Thoracic aorta (tissue), 2 donors: ENCODE measurements around the gene NPM1. TPM values are rescaled to one million over a fixed set of nuclear protein-coding genes. Genes with fewer than 3 reads are reported as not detected.

Source experiments
- ATAC-seq: fragments of 150-250 bp; one replicate; pipeline ENCODE4 v1.8.0; 2017; ENCODE audit warnings: low read depth; ENCODE audit not compliant: insufficient number of reproducible peaks, low FRiP score
- DNase-seq: peaks from one replicate; pipeline ENCODE4 v3.0.0-alpha.2; 2020; ENCODE audit warnings: low spot score
- H3K27ac ChIP-seq, 2 donors: fragments of 200-600 bp; sonication (generic); 1 replicate in 1 of 2; 2 replicates in 1 of 2; pipeline ENCODE4 v1.5.1; 2016; ENCODE audit warnings: mild to moderate bottlenecking in 2 of 2, moderate library complexity in 2 of 2
- H3K27me3 ChIP-seq: fragments of 200-600 bp; sonication (generic); replicated peaks from 2 replicates; pipeline ENCODE4 v1.6.0; 2016; ENCODE audit warnings: mild to moderate bottlenecking; ENCODE audit not compliant: insufficient read depth
- H3K36me3 ChIP-seq: fragments of 200-600 bp; sonication (generic); one replicate; pipeline ENCODE4 v1.5.1; 2016
- H3K4me1 ChIP-seq, 2 donors: fragments of 200-600 bp; sonication (generic); 1 replicate in 1 of 2; 2 replicates in 1 of 2; pipeline versions ENCODE4 v1.5.1 to v1.6.0; 2016; ENCODE audit warnings: low read depth in 2 of 2, mild to moderate bottlenecking in 1 of 2; ENCODE audit not compliant: control insufficient read depth in 1 of 2
- H3K4me3 ChIP-seq: fragments of 200-600 bp; sonication (generic); 2 replicates; pipeline ENCODE4 v1.5.1; 2016; ENCODE audit warnings: mild to moderate bottlenecking
- H3K9me3 ChIP-seq: fragments of 200-600 bp; sonication (generic); 2 replicates; pipeline ENCODE4 v1.5.1; 2016
- total RNA-seq, 2 donors: library from RNA; depleted of rRNA; stranded (reverse); fragments of >200 nt; gene quantifications; one replicate each; pipeline versions ENCODE4 v1.1.0 to v1.2.3, GENCODE V29; 2016
- TF ChIP-seq, protein P1 (sequence below): fragments of 200-600 bp; sonication (generic); IDR thresholded peaks from one replicate; pipeline ENCODE4 v1.5.1; 2019; ENCODE audit warnings: antibody characterized with exemption

The NPM1 gene
- total RNA-seq, 2 donors from 2014 or later = 453 to 1,895 TPM

DNA sequence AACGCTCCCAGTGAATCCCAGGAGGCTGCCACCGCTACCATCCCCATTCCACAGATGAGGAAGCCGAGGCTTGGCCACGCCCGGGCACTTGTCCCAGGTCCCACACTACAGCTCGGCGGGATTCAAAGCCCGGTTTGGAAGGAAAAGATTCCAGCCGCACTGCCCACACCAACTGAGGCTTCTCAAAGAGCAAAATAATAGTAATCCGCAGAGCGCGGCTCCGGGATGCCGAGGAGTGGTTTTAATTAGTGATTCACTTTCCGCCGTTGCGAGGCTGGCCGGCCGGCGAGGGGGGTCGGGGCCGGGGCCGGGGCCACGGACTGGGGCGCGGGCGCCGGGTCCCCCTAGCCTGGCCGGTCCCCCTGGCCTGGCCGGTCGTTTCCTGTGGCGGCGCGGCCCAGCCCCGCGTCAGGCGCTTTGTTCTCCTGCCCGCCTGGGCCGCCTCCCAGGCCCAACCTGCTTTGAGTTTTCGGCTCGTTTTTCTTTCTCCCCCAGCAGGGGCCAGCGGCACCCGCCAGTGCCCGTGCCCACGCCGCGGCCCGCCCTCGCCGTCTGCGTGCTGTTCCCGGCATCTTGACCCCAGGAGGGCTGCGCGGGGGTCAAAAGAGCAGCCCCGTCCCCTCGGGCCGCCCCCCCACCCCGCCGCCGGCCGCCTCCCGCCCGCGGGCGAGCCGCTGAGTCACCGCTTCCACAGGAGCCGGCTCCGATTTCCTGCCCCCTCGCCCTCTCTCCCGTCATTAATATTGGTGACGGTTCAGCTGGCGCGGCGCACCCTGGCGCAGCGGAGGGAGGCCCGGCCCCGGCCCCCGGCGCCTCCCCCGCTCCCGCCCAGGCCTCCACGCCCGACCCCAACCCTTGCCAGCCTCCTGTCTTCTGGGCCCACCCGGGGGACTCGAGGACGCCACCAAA lies 63.0 kb downstream of the NPM1 start:
- Histone ChIP-seq H3K27ac (peak overlapping the region; percentile 72 to 81), H3K27me3 (no peaks in the 10 kb centered on the region), H3K9me3 (no peaks in the 10 kb centered on the region), H3K4me3 (peak overlapping the region; percentile 78), H3K4me1 (peaks cover 5 to 15% of the 10 kb centered on the region in 2 donors), H3K36me3 (no peaks in the 10 kb centered on the region)
- TF ChIP-seq, protein P1, sequence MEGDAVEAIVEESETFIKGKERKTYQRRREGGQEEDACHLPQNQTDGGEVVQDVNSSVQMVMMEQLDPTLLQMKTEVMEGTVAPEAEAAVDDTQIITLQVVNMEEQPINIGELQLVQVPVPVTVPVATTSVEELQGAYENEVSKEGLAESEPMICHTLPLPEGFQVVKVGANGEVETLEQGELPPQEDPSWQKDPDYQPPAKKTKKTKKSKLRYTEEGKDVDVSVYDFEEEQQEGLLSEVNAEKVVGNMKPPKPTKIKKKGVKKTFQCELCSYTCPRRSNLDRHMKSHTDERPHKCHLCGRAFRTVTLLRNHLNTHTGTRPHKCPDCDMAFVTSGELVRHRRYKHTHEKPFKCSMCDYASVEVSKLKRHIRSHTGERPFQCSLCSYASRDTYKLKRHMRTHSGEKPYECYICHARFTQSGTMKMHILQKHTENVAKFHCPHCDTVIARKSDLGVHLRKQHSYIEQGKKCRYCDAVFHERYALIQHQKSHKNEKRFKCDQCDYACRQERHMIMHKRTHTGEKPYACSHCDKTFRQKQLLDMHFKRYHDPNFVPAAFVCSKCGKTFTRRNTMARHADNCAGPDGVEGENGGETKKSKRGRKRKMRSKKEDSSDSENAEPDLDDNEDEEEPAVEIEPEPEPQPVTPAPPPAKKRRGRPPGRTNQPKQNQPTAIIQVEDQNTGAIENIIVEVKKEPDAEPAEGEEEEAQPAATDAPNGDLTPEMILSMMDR = no peak
- peak; percentile 82 for ATAC-seq
- peak; percentile 52 for DNase-seq

DNA sequence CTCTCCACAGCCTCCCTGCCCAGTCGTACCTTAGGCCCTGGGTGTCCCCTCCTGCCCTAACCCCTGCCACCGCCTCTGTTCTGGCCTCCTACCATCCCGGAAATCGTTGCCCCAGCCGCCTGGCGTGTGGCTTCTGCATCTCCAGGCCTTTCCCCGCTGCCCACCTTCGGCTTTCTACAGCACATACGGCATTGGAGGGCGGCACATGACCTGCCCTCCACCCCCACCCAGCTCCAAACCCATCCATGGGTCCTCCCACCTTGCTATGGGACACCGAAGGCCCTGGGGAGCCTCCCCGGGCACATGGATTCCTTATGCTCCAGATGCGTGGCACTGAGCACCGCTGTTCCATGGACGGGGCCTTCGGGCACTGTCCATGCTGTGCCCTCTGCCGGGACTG lies 63.8 kb downstream of the NPM1 start:
- Histone ChIP-seq H3K4me3 (peak overlapping the region; percentile 78), H3K36me3 (no peaks in the 10 kb centered on the region), H3K4me1 (peaks cover 5 to 8% of the 10 kb centered on the region in 2 donors), H3K9me3 (no peaks in the 10 kb centered on the region), H3K27ac (peak overlapping the region; percentile 72 to 81), H3K27me3 (no peaks in the 10 kb centered on the region)
- TF ChIP-seq, protein P1 = no peak
- ATAC-seq (no peak), DNase-seq (no peak)

DNA sequence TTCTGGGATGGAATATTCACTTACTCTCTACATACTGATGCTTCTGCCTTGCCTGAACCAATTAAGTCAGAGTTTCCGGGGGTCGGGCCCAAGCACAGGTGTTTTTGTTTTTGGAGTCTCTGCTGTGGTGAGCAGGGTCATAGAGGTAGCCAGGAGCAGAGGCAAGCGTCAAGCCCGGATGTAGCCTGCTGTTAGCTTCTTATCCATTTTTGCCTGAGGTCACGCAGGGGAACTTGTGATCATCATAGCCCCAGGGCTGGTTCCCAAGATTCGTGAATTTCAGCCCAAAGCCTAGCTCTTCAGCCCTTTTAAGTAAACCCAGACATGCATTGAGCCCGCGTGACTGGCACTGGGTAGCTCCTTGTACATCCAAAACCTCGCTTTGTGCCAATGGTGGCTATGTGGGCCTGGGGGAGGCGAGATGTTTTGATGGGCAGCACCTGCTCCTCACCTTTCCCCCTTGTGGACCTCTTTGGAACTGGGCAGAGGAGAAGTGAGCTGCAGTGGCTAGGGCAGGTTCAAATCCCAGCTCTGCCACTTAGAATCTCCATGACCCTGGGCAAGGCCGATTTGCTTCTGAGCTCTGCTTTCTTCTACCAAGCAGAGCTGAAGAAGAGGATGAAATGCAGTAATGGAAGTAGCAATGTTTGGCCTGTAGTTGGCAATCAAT lies 65.5 kb downstream of the NPM1 start:
- no peak for ATAC-seq
- DNase-seq = no peak
- peaks cover 5 to 8% of the 10 kb centered on the region in 2 donors for H3K4me1 ChIP-seq
- H3K36me3 ChIP-seq = no peaks in the 10 kb centered on the region
- H3K9me3 ChIP-seq = no peaks in the 10 kb centered on the region
- H3K27ac ChIP-seq = no peak overlapping the region
- TF ChIP-seq, protein P1 = no peak
- H3K27me3 ChIP-seq = no peaks in the 10 kb centered on the region
- no peak overlapping the region for H3K4me3 ChIP-seq

DNA sequence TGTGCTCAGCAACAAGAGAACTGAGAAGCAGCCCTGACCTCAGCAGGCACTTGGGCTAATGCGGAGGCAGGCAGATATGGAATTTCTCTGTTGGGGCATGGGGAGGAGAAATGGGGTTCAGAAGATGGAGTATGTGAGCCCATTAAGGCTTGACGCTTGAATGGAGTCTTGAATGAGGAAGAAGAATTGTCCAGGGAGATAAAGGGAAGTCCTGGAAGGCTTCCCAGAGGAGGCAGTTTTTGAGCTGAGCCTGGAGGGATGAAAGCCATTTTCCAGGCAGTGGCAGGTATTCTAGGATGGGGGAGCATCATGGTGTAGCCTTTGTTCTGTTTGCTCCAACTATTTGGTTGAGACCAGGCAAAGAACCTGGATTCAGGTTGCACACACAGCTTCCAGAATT lies 66.3 kb downstream of the NPM1 start:
- Histone ChIP-seq H3K4me3 (no peak overlapping the region), H3K9me3 (no peaks in the 10 kb centered on the region), H3K36me3 (no peaks in the 10 kb centered on the region), H3K27me3 (no peaks in the 10 kb centered on the region), H3K27ac (no peak overlapping the region), H3K4me1 (peaks cover 5 to 8% of the 10 kb centered on the region in 2 donors)
- DNase-seq = no peak
- TF ChIP-seq, protein P1 = no peak
- no peak for ATAC-seq

DNA sequence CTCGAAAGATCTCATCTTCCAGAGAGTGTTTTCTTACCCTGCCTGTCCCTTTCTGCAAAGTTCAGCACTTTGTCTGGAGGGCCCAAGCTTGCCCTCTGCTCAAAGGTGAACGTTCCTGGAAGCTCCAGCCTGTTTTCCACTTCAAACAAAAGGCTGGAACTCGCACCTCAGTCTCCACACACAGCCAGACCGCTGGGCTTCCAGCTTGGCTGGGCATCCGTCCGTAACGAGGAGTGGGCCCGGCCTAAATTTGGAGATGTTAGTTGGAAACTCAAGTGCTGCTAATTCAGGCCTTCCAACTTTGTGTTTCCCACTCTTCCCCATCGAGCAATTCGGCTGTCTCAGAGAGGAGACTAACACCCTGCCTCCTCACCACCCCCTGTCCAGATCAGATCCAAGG lies 66.9 kb downstream of the NPM1 start:
- no peak for ATAC-seq
- H3K9me3 ChIP-seq = no peaks in the 10 kb centered on the region

More for the DNA sequence above, 66.9 kb downstream of the NPM1 start:
- H3K36me3 ChIP-seq = no peaks in the 10 kb centered on the region
- TF ChIP-seq, protein P1 = no peak
- H3K27ac ChIP-seq = no peak overlapping the region
- H3K4me1 ChIP-seq = peaks cover 5 to 8% of the 10 kb centered on the region in 2 donors
- no peaks in the 10 kb centered on the region for H3K27me3 ChIP-seq
- no peak overlapping the region for H3K4me3 ChIP-seq
- no peak for DNase-seq
